Measurements from ENCODE around the gene PRKN.

Gene PRKN

DNA sequence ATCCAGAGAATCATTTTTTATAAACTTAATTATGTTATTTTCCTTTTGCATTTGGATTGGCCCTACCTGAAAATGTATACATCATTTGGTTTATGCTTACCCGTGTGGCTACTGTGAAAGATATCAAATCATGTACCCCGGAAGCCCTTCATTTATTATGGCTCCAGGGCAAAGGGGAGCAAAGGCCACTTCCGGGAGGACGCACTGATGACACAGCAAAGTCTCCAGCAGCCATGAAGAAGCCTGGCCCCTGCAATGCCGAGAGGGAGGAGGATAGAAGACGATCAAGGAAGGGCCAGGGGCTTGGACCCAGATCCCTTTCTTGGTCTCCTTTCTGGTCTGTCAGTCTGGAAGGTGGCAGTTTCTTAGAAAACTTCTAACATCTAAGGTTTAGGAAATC lies 1073.4 kb downstream of the PRKN start:
- Mint-ChIP-seq H3K27me3 (no peaks in the 10 kb centered on the region), H3K4me3 (no peak overlapping the region), H3K4me1 (ENCODE audit: low read depth) (no peaks in the 10 kb centered on the region), H3K9me3 (ENCODE audit: low read depth) (peaks cover 4% of the 10 kb centered on the region), H3K36me3 (peaks cover 2% of the 10 kb centered on the region), H3K27ac (no peak overlapping the region)

DNA sequence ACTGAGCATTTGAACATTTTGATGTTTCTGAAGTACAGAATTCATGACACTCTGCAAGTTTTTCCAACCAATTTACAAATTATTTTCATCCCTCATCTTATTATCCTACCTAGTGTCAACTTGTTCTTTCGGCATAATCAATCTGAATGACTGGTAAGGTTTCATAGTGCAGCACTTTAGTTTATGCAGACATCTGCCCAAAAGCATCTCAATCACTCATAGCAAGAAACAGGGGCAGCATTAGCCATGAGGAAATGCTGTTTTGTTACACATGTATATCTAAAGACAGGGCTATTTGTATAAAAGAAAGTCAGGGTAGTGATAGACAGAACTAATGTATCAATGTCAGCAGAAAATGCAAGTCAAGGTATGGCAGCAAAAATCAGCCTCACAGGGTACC lies 1075.6 kb downstream of the PRKN start:
- Mint-ChIP-seq H3K9me3 (ENCODE audit: low read depth) (peaks cover 4% of the 10 kb centered on the region), H3K36me3 (peaks cover 2% of the 10 kb centered on the region), H3K27ac (no peak overlapping the region), H3K27me3 (no peaks in the 10 kb centered on the region), H3K4me1 (ENCODE audit: low read depth) (no peaks in the 10 kb centered on the region), H3K4me3 (no peak overlapping the region)

DNA sequence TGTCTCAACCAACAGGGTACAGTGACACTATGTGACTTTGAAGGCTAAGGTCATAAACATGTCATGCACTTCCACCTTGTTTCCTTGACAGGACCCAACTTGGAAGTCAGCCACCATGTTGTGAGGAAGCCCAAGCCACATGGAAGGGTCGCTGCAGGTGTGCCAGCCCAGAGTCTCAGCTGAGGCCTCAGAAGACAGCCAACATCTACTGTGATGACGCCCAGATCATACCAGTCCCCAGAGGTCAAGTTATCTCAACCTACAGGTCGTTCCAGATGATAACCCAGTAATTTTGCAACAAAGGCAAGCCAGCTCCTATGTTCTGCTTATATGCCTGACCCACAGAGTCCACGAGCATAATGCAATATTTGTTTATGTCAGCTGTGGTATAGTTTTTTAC lies 1077.7 kb downstream of the PRKN start:
- Mint-ChIP-seq H3K4me3 (no peak overlapping the region), H3K4me1 (ENCODE audit: low read depth) (no peaks in the 10 kb centered on the region), H3K9me3 (ENCODE audit: low read depth) (peaks cover 4% of the 10 kb centered on the region), H3K27ac (no peak overlapping the region), H3K27me3 (no peaks in the 10 kb centered on the region), H3K36me3 (peaks cover 2% of the 10 kb centered on the region)

DNA sequence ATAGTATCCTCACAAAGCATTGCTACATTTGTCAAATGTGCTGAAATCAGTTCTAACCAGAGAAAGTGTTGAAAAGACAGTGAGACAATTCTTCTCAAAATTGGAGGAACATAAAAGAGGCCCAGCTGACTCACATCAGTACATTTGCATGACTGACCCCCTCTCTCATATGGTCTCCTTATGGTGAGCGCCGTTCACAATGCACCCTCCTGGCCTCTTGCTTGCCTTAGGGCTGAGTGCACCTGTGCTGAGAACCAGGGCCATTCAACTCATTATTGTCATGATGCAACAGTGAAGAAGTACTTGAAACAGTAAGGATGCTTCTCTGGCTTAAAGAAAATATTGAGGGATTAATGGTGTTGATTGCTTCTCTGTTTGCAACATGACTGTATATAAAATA lies 1078.5 kb downstream of the PRKN start:
- H3K36me3 Mint-ChIP-seq, result peaks cover 2% of the 10 kb centered on the region
- H3K4me1 Mint-ChIP-seq (ENCODE audit: low read depth), result no peaks in the 10 kb centered on the region
- no peak overlapping the region for H3K4me3 Mint-ChIP-seq
- H3K27me3 Mint-ChIP-seq, result no peaks in the 10 kb centered on the region
- H3K27ac Mint-ChIP-seq, result no peak overlapping the region
- peaks cover 4% of the 10 kb centered on the region for H3K9me3 Mint-ChIP-seq (ENCODE audit: low read depth)

DNA sequence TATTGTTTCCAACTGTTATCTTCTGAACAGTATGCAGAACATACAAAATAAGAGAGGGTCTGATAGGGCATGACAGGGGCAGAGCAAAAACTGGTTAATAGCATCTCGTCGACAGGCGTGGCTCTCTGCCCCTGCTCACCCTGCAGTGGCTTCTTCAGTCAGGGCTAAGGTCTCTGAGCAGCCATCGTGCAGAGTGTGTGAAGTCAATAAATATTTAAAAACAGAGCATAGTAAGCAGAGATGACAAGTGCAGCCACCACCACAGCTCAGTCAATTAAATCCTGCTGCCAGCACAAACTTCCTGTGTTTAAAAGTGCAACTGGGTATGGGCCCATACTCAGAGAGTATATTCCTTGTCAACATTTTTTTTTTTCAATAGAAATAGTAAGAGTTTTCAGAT lies 1080.3 kb downstream of the PRKN start:
- no peaks in the 10 kb centered on the region for H3K4me1 Mint-ChIP-seq (ENCODE audit: low read depth)
- H3K27ac Mint-ChIP-seq, result no peak overlapping the region
- peaks cover 2% of the 10 kb centered on the region for H3K36me3 Mint-ChIP-seq
- H3K9me3 Mint-ChIP-seq (ENCODE audit: low read depth), result peaks cover 4% of the 10 kb centered on the region
- no peak overlapping the region for H3K4me3 Mint-ChIP-seq
- H3K27me3 Mint-ChIP-seq, result no peaks in the 10 kb centered on the region

DNA sequence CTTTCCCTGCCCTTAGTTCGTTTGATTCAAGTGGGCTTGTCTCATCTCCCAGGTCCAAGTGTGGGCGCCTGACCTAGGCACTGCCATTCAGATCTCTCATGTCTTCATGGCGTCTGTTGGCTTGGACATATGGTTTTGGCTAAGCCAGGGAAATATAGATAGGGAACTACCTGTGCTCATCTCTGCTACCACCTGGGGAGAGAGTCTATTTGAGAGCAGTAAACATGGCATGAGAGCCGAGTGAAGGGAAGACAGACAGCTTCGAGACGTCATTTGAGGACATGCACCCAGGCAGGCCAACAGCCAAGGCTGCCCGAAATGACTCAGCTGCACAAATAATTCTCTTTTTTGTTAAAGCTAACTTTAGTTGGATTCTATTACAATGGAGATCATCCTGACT lies 1083.0 kb downstream of the PRKN start:
- Mint-ChIP-seq H3K9me3 (ENCODE audit: low read depth) (no peaks in the 10 kb centered on the region), H3K4me1 (ENCODE audit: low read depth) (no peaks in the 10 kb centered on the region), H3K4me3 (no peak overlapping the region), H3K27me3 (no peaks in the 10 kb centered on the region), H3K27ac (no peak overlapping the region), H3K36me3 (no peaks in the 10 kb centered on the region)

DNA sequence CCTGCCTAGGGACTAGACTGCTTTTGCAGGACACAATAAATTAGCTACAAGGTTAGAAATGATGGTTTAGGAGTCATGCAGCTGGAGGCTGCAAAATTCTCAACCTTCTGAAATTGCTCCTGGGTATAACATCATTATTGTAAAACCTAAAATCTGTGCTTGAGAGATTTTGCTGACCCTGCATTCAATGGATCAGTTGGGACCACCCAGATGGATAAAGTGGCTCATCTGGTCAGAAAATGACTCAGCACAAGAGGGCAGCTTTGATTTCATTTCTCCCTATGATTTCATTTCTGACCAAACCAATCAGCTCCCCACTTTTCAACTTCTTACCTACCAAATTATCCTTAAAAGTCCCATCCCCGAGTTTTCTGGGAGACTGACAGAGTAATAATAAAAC lies 1086.4 kb downstream of the PRKN start:
- no peaks in the 10 kb centered on the region for H3K27me3 Mint-ChIP-seq
- H3K27ac Mint-ChIP-seq, result no peak overlapping the region
- H3K4me3 Mint-ChIP-seq, result no peak overlapping the region
- no peaks in the 10 kb centered on the region for H3K9me3 Mint-ChIP-seq (ENCODE audit: low read depth)
- no peaks in the 10 kb centered on the region for H3K4me1 Mint-ChIP-seq (ENCODE audit: low read depth)
- H3K36me3 Mint-ChIP-seq, result no peaks in the 10 kb centered on the region

DNA sequence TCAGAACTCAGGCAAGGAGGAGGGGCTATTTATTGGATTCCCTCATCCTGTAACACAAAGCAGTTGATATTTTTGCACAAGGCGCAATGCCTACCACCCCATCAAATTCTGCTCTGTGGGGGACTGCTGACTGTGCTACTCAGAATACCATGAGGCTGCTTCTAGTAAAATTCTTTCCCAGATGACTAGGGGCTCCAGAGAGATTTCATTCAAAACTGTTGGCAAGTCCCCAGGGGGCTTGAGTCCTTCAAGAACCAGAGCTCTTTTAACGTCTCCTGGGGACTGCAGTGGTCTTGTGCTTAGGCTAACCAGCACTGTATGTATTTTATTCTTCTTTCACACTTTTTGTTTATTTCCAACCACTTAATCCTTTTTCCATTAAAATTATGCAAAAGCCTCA lies 1087.8 kb downstream of the PRKN start:
- H3K27ac Mint-ChIP-seq, result no peak overlapping the region
- no peak overlapping the region for H3K4me3 Mint-ChIP-seq
- H3K9me3 Mint-ChIP-seq (ENCODE audit: low read depth), result no peaks in the 10 kb centered on the region
- H3K27me3 Mint-ChIP-seq, result no peaks in the 10 kb centered on the region
- no peaks in the 10 kb centered on the region for H3K36me3 Mint-ChIP-seq
- no peaks in the 10 kb centered on the region for H3K4me1 Mint-ChIP-seq (ENCODE audit: low read depth)

DNA sequence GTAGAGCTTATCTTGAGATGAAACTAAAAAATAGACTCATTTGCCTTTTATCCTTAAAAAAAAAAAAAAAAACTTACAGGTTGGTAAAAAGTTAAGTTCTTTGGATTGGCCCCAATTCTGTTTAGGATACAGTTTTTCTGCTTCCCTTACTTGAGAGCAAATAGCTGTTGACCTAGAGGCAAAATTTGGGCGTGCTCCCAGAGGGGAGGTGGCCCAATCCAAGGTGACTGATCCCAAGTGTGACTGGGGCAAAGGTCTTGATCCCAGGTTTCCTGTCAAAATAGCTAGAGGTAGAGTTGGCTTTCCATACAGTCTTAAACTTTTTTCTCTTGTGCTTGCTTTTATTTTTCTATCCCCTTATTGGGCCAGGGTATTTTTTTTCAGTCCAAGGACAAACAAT lies 1089.9 kb downstream of the PRKN start:
- no peaks in the 10 kb centered on the region for H3K36me3 Mint-ChIP-seq
- no peak overlapping the region for H3K4me3 Mint-ChIP-seq
- no peaks in the 10 kb centered on the region for H3K27me3 Mint-ChIP-seq
- H3K4me1 Mint-ChIP-seq (ENCODE audit: low read depth), result no peaks in the 10 kb centered on the region
- no peaks in the 10 kb centered on the region for H3K9me3 Mint-ChIP-seq (ENCODE audit: low read depth)
- H3K27ac Mint-ChIP-seq, result no peak overlapping the region

DNA sequence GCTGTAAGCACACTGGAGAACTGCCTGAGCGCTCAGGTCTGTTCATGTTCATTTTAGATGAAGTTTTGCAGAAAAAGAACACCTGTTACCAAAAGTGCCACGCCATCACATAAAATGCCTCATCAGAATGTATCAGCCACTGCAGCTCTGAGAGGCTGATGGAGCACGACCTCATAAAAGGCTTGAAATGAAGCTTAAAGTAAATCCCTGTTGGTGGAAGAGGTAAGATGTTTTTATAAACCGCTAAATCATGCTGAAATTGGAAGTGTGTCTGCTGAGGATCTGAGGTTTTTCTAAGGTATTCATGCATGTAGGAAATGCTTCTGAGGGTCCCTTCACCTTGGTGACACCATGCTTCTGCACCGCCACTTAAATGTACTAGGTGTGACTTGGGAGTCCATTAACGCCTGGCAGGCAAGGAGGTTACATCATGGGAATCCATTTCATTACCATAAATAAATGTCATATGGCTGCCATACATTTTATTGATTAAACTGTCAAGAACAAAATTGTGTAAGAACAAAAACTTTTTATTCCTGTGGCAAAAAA lies 1090.6 kb downstream of the PRKN start:
- H3K27me3 Mint-ChIP-seq, result no peaks in the 10 kb centered on the region

DNA sequence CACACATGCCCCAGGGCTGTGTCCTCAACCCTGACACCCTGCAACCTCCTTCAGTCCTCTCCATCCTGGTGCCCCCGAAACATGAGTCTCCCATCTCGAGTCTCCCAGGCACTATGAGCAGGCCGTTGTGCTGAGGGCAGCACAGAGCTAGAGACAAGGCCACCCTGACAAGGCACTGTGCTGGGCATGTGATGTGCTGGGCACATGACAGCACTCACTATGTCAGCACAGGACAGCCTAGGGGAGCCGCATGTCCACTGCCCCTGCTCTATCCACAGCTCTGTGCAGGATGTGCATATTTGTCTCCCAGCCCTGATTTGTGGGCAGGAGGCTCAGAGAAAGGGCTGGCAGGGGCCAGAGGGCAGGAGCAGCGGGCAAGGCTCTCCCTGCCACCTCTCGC lies 1091.6 kb downstream of the PRKN start:
- Mint-ChIP-seq H3K27ac (no peak overlapping the region), H3K4me3 (no peak overlapping the region), H3K4me1 (ENCODE audit: low read depth) (no peaks in the 10 kb centered on the region), H3K9me3 (ENCODE audit: low read depth) (no peaks in the 10 kb centered on the region), H3K36me3 (no peaks in the 10 kb centered on the region), H3K27me3 (no peaks in the 10 kb centered on the region)

More for the DNA sequence above, 1090.6 kb downstream of the PRKN start:
- Mint-ChIP-seq H3K4me1 (ENCODE audit: low read depth) (no peaks in the 10 kb centered on the region), H3K27ac (no peak overlapping the region), H3K36me3 (no peaks in the 10 kb centered on the region), H3K4me3 (no peak overlapping the region), H3K9me3 (ENCODE audit: low read depth) (no peaks in the 10 kb centered on the region)

DNA sequence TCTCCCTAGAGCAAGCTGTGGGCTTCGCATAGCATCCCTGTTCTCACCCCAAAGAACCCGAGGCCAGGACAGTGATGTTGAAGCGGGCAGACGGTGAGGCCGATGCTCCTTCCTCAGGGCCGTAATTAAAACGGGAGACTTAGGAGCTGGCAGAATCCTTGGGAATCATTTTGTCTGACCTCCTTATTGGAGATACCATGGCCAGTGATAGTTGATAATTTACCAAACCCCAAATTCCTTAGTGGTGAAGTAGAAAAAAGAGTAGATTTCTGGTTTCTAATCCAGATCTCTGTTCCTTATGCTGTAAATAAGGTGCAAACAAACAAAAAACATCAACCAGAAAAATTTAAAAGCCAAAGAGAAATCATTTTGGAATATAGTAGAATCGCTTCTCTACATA lies 1092.7 kb downstream of the PRKN start:
- Mint-ChIP-seq H3K36me3 (no peaks in the 10 kb centered on the region), H3K27ac (no peak overlapping the region), H3K4me3 (no peak overlapping the region), H3K4me1 (ENCODE audit: low read depth) (no peaks in the 10 kb centered on the region), H3K27me3 (no peaks in the 10 kb centered on the region), H3K9me3 (ENCODE audit: low read depth) (no peaks in the 10 kb centered on the region)

DNA sequence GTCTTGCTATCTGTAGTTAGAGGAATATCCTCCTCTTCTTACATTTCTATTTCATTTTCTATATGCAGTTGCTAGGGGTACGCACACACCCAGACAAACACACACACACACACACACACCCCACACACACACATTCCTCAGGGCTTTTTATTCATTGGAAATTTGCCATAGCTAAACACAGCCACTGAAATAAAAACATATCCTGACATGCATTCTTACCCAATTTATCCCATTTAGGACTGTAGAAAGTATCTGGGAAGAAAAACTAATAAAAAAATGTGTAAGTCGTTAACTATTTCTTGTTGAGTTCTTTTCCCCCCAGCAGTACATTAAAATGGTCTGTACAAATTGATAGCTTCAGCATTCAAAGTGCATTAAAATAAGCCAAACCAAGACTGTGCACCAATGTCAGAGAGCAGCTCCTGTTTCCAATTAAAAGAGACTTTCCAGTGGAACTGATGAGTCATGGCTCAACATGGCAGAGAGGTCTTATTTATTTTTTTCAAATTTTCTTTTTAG lies 1095.8 kb downstream of the PRKN start:
- H3K27me3 Mint-ChIP-seq, result no peaks in the 10 kb centered on the region
- H3K27ac Mint-ChIP-seq, result no peak overlapping the region
- H3K4me3 Mint-ChIP-seq, result no peak overlapping the region
- no peaks in the 10 kb centered on the region for H3K36me3 Mint-ChIP-seq
- H3K4me1 Mint-ChIP-seq (ENCODE audit: low read depth), result no peaks in the 10 kb centered on the region
- no peaks in the 10 kb centered on the region for H3K9me3 Mint-ChIP-seq (ENCODE audit: low read depth)

DNA sequence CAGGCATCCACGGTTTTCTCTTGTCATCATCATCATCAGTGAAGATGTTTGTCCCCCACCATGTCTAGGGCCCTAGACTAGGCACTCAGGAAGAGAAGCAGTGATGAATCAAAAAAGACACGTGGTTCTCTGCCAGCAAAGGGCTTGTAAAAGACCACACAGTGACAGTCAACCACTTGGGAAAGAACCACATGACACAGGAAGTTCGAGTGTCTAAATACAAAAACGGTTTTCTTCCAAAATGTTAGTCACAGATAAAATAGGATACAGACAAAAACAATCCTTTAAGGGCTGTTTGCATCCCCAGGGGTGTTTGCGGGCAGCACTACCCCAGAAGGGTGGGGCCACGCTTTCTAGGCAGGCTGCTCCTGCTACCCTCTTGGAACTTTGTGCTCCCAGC lies 1096.9 kb downstream of the PRKN start:
- no peaks in the 10 kb centered on the region for H3K27me3 Mint-ChIP-seq
- no peaks in the 10 kb centered on the region for H3K4me1 Mint-ChIP-seq (ENCODE audit: low read depth)
- no peak overlapping the region for H3K27ac Mint-ChIP-seq
- no peaks in the 10 kb centered on the region for H3K36me3 Mint-ChIP-seq
- H3K9me3 Mint-ChIP-seq (ENCODE audit: low read depth), result no peaks in the 10 kb centered on the region
- no peak overlapping the region for H3K4me3 Mint-ChIP-seq

DNA sequence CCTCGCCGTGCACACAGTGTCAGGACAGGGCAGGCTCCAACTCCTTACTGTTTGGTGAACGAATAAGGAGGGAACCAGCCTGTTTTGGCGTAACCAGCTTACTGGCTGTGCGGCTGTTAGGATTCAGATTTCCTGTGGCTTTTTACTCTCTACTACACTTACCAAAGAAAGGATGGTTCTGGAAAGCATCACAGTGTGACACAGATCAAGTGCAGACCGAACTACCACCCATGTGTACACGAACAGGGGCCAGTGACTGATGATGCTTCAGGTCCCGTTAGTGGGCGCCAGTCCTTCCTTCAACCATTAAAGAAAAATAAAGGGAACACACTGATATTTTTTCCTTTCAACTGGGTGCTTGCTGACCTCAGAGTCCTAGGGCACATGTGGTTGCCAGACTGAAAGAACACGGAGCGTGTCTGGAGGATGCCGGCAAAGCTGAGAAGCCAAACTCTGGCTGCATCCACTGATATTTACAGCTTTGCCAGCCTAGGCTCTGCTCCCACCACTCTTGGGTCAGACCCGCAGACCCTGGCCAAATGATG lies 1101.4 kb downstream of the PRKN start:
- no peaks in the 10 kb centered on the region for H3K27me3 Mint-ChIP-seq
- H3K27ac Mint-ChIP-seq, result no peak overlapping the region
- H3K4me1 Mint-ChIP-seq (ENCODE audit: low read depth), result no peaks in the 10 kb centered on the region
- H3K9me3 Mint-ChIP-seq (ENCODE audit: low read depth), result no peaks in the 10 kb centered on the region
- H3K36me3 Mint-ChIP-seq, result peaks cover 3% of the 10 kb centered on the region
- no peak overlapping the region for H3K4me3 Mint-ChIP-seq

DNA sequence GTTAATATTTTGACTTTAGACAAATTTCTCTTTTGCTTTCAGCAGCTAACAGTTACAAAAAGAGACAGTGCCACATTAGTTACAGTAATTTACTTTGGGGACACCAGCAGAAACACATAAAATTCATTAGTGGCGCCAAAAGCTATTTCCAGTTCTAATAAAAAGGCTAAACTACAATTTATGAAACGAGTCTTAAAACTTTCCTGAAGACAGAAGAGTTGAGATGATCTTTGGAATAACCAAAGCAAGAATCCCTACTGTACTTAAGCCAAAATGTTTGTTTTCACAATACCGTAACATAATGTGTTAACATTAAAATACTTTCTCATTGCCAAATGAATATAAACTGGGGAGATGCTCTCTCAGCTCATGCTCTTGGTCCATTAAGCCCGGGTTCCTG lies 1103.5 kb downstream of the PRKN start:
- Mint-ChIP-seq H3K4me1 (ENCODE audit: low read depth) (no peaks in the 10 kb centered on the region), H3K27ac (no peak overlapping the region), H3K36me3 (peaks cover 5% of the 10 kb centered on the region), H3K4me3 (no peak overlapping the region), H3K27me3 (no peaks in the 10 kb centered on the region), H3K9me3 (ENCODE audit: low read depth) (no peaks in the 10 kb centered on the region)

Data from activated naive CD8-positive, alpha-beta T cell (primary cell).